ENCODE data around the gene KRTAP5-9.
"Not testable (repeated sequence)": the region's sequence is repeated elsewhere in the genome, so short reads cannot be mapped to it uniquely, and the experiment has no call there.

The KRTAP5-9 gene

DNA sequence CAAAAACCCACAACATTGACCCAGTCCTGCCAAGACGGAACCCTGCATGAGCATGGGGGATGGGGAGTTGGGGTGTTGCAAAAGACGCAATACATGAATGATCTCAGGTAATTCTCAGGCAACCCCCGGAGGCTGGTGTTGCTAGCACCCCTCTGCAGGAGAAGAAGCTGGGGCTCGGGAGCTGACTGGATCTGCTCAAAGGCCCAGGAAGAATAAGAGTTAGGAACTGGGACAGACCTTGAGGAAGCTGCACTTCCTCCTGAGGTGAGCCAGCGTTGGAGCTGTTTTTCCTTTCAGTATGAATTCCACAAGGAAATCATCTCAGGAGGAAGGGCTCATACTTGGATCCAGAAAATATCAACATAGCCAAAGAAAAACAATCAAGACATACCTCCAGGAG, at the start of gene KRTAP5-9:
KRTAP5-9 (plus strand) TSS at position 301 of the 400 bp plus-strand sequence. CDS start 238 bp downstream, outside the sequence.
- in situ Hi-C loops (cut with HindIII; ENCODE audit: low sequenced_read_pairs), result loop anchor here (5.0 kb wide), 1 partner anchor 41 kb away; no protein-coding TSS in a partner anchor

DNA sequence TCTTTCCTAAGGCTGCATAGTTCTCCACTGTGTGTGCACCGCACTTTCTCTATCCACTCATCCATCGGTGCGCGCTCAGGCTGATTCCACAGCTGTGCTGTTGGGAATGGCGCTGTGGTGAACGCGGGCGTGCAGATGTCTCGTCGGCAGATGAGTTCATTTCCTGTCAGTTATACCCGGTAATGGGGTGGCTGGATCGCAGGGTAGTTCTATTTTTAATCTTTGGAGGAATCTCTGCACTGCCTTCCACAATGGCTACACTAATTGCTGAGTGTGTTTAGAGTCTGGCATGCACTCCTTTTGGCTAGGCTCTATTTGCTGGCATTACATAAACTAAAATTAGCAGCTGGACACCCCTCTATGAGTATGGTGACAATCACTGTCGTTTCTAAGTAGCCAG, 49.1 kb upstream of the KRTAP5-9 start:
- in situ Hi-C loops (cut with HindIII; ENCODE audit: low sequenced_read_pairs), result no loop called here

DNA sequence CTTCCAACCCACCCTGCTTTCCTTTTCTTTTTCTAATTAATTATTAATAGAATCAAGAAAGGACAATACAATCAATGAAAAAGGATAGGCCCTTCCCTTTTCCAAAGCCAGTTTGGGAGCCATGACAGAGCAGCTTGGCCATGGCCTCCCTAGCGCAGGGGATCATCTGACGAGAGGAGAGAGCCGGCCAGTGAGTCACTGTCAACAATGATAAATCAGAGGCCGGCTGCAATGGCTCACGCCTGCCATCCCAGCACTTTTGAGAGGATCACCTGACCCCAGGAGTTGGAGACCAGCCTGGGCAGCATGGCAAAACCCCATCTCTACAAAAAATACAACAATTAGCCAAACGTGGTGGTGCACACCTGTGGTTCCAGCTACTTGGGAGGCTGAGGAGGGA, 48.7 kb upstream of the KRTAP5-9 start:
- in situ Hi-C loops (cut with HindIII; ENCODE audit: low sequenced_read_pairs), result no loop called here

GRCh38 chr11:71500601-71501021, 47.6 kb upstream of the KRTAP5-9 start:
- in situ Hi-C loops (cut with HindIII; ENCODE audit: low sequenced_read_pairs), result no loop called here

DNA sequence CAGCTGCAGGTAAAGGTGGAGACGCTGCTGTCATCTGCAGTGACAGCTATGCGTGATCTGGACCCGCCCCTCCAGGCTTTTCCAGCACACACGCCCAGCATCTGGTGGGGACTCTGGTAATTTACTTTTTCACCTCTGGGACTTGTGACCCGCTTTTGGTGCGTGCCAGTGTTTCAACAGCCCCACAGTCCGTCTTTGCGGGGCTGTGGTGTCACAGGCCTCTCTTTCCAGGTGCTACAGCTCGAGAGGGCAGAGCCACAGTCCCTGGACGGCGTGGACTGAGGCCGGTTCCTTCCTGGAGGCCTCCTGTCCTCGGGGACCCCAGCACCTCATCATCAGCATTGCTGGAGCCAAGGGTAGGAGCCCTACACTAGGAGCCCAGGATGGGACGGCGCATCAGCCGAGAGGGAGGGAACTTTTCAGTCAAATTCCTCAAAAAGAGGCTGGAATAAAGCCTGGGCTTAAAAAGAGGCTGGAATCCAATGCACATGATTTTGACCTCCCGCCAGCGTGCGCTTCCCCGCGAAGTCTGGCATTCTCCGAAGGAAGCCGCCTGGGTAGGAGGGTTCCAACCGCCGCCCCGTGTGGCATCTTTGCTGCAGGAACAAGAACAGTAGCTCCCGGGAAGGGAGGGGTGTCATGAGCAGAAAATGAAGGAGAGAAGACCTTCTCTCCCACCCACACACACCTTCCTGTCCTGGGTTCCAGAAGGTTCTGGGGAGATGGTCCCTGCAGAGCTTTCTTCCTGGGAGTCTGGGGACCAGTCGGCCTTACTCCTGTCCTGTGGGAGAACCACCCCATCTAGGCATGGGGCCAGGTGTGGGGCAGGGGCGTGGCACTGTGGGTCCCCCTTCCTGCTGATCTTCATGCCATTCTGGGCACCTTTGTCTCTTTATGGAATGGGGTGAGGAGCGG, 46.9 kb upstream of the KRTAP5-9 start:
- in situ Hi-C loops (cut with HindIII; ENCODE audit: low sequenced_read_pairs), result no loop called here

GRCh38 chr11:71502026-71502425, 46.2 kb upstream of the KRTAP5-9 start:
- in situ Hi-C loops (cut with HindIII; ENCODE audit: low sequenced_read_pairs), result no loop called here

GRCh38 chr11:71502871-71503435, 45.3 kb upstream of the KRTAP5-9 start:
- in situ Hi-C loops (cut with HindIII; ENCODE audit: low sequenced_read_pairs), result no loop called here

DNA sequence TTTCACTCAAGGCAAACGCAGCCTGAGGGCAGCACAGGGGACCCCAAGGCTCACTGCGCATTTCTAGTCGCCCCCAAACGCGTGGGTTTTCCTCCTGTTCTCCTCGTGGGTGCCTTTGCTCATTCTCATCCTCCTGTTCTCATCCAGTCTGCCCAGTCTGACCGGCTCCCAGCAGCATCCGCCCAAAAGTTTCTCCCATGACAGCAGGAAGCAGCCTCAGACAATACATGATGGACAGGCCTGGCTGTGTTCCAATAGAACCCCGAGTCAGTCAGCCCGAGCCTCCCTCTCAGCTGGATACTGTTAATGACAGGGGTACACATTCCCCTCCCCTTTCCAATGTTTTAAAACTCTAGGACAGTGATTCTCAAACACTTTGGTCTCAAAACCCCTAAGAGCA, 43.7 kb upstream of the KRTAP5-9 start:
- in situ Hi-C loops (cut with HindIII; ENCODE audit: low sequenced_read_pairs), result no loop called here

- in situ Hi-C loops (cut with HindIII; ENCODE audit: low sequenced_read_pairs), result loop anchor here (5.0 kb wide), 2 partner anchors 42 to 72 kb away; partner anchors contain the start of gene KRTAP5-9
Observed at GRCh38 chr11:71505001-71505400, 43.2 kb upstream of the KRTAP5-9 start.

- in situ Hi-C loops (cut with HindIII; ENCODE audit: low sequenced_read_pairs), result loop anchor here (5.0 kb wide), 2 partner anchors 42 to 72 kb away; partner anchors contain the start of gene KRTAP5-9
Observed at GRCh38 chr11:71505781-71506180, 42.4 kb upstream of the KRTAP5-9 start.

- in situ Hi-C loops (cut with HindIII; ENCODE audit: low sequenced_read_pairs), result loop anchor here (5.0 kb wide), 2 partner anchors 40 to 70 kb away; partner anchors contain the start of gene KRTAP5-9
Observed at GRCh38 chr11:71507102-71507501, 41.1 kb upstream of the KRTAP5-9 start.

GRCh38 chr11:71518506-71519471, 29.4 kb upstream of the KRTAP5-9 start:
- in situ Hi-C loops (cut with HindIII; ENCODE audit: low sequenced_read_pairs), result no loop called here

- in situ Hi-C loops (cut with HindIII; ENCODE audit: low sequenced_read_pairs), result no loop called here
Observed at GRCh38 chr11:71519546-71519945, 28.7 kb upstream of the KRTAP5-9 start.

- in situ Hi-C loops (cut with HindIII; ENCODE audit: low sequenced_read_pairs), result no loop called here
Observed at GRCh38 chr11:71525188-71525937, 22.9 kb upstream of the KRTAP5-9 start.

DNA sequence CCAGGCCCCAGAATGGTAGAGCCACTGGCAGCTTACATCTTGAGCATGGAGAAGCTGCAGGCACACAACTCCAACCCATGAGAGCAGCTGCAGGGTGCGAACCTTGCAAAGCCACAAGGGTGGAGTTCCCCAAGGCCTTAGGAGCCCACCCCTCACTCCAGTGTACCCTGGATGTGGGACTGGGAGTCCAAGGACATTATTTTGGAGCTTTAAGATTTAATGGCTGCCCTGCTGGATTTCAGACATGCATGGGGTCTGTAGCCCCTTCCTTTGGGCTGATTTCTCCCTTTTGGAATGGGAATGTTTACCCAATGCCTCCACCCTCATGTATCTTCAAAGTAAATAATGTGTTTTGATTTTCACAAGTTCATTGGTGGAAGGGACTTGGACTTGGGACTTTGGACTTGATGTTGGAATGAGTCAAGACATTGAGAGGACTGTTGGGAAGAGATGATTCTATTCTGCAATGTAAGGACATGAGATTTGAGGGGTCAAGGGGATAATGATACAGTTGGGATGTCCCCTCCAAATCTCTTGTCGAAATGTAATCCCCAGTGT, 22.2 kb upstream of the KRTAP5-9 start:
- in situ Hi-C loops (cut with HindIII; ENCODE audit: low sequenced_read_pairs), result no loop called here

- in situ Hi-C loops (cut with HindIII; ENCODE audit: low sequenced_read_pairs), result not testable (repeated sequence)
Observed at GRCh38 chr11:71526796-71527575, 21.2 kb upstream of the KRTAP5-9 start, which contains the start of gene KRTAP5-7. Gene KRTAP5-7 (plus strand): TSS chr11:71527267. CDS start chr11:71527301, 34 bp downstream.

DNA sequence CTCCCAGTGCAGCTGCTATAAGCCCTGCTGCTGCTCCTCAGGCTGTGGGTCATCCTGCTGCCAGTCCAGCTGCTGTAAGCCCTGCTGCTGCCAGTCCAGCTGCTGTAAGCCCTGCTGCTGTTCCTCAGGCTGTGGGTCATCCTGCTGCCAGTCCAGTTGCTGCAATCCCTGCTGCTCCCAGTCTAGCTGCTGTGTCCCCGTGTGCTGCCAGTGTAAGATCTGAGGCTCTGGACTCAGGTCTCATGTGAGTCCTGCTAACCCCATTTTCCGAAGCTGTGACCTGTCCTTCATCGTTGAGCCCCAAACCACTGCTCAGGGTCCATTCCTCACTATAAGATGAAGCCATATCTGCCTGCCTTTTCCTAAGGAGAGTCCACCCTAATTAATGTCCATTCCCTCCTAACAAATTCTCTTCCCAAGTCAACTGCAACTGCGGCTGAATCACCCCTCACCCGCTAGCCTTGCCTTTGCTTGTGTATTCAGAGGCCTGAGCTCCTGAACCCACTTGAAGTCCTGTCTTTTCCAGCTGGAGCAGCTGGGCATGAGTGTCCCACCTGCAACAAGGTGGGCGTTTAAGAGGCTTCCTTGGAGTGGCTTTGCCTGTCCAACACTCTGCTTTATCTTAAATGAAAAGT, 20.5 kb upstream of the KRTAP5-9 start:
- in situ Hi-C loops (cut with HindIII; ENCODE audit: low sequenced_read_pairs), result no loop called here

DNA sequence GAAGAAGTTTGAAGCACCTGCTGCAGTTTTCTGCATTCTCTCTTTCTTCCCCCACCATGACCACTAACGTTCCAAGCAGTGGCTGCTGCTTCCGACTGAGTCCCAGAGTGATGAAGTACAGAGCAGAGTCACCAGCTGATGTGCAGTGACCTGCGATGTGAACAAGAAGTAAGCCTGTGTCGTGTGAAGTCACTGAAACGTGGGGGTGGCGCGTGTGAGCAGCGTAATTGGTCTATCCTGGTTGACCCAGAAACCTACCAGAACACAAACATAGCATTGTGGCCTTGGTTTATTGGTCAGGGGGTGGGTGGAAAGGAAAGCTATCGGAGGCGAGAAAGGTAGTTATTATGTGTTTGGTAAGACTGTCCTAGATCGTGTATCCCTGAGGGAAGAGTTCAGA, 17.6 kb upstream of the KRTAP5-9 start:
- in situ Hi-C loops (cut with HindIII; ENCODE audit: low sequenced_read_pairs), result no loop called here
